Esophagus muscularis mucosa (tissue), 3 donors: ENCODE measurements around the gene INPP5A.

Experiments used
- EP300 ChIP-seq: sonication (generic); formaldehyde crosslinking; IDR thresholded peaks from one replicate; pipeline ENCODE4 v1.6.1; 2017; ENCODE audit warnings: antibody characterized with exemption
- TF ChIP-seq, protein P1 (sequence below), 3 experiments: fragments of 200-600 bp in 2 of 3; fragments of 450-650 bp in 1 of 3; sonication (generic) in 2 of 3; IDR thresholded peaks; one replicate each; pipeline ENCODE4 v1.5.1; 2017 to 2019; ENCODE audit warnings: antibody characterized with exemption in 3 of 3, mild to moderate bottlenecking in 2 of 3, moderate library complexity in 1 of 3

DNA sequence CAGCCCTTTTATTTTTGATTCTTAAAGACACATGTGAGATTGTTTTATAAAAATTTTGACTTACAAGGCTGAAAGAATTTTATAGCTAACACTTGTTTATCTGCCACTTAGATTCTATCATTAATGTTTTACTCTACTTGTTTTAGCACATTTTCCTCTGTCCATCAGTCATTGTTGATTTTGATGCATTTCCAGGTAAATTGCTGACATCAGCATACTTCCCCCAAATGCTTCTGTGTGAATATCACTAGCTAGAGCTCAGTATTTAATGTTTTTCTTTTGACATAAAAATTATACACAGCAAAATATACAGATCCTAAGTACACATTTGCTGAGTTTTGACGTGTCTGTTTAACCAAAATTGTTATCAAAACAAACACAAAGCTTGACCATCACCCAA lies 43.0 kb downstream of the INPP5A start:
- TF ChIP-seq, protein P1, sequence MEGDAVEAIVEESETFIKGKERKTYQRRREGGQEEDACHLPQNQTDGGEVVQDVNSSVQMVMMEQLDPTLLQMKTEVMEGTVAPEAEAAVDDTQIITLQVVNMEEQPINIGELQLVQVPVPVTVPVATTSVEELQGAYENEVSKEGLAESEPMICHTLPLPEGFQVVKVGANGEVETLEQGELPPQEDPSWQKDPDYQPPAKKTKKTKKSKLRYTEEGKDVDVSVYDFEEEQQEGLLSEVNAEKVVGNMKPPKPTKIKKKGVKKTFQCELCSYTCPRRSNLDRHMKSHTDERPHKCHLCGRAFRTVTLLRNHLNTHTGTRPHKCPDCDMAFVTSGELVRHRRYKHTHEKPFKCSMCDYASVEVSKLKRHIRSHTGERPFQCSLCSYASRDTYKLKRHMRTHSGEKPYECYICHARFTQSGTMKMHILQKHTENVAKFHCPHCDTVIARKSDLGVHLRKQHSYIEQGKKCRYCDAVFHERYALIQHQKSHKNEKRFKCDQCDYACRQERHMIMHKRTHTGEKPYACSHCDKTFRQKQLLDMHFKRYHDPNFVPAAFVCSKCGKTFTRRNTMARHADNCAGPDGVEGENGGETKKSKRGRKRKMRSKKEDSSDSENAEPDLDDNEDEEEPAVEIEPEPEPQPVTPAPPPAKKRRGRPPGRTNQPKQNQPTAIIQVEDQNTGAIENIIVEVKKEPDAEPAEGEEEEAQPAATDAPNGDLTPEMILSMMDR (IDR thresholded peaks at IDR 0.05), result no peak
- TF ChIP-seq EP300, result no peak
